ENCODE measurements around the gene CACNA1A. TPM values are rescaled to one million over a fixed set of nuclear protein-coding genes. Genes with fewer than 3 reads are reported as not detected.

The CACNA1A gene
- total and polyA plus RNA-seq, 2 experiments from 2014 or later: 2.0 TPM

- Histone ChIP-seq H3K9me2 (replicated peaks; ENCODE audit: insufficient read depth) (no peaks in the 10 kb centered on the region), H2AFZ (no peak overlapping the region), H4K20me1 (ENCODE audit: insufficient read depth, poor library complexity, severe bottlenecking) (no peaks in the 10 kb centered on the region)
Observed at GRCh38 chr19:13400296-13400695, 106.0 kb downstream of the CACNA1A start.

GRCh38 chr19:13399746-13400145, 106.5 kb downstream of the CACNA1A start:
- no peaks in the 10 kb centered on the region for H3K4me1 ChIP-seq (ENCODE audit: insufficient read depth)
- DNase-seq (ENCODE audit: low spot score): no peak
- H3K4me3 ChIP-seq: no peak overlapping the region
- no peaks in the 10 kb centered on the region for H3K36me3 ChIP-seq (replicated peaks; ENCODE audit: insufficient read depth, low read depth)
- no peaks in the 10 kb centered on the region for H3K9me3 ChIP-seq (ENCODE audit: low read depth)
- TF ChIP-seq EZH2 (IDR thresholded peaks at IDR 0.05; ENCODE audit: borderline replicate concordance): no peak
- TF ChIP-seq EZH2phosphoT487 (IDR thresholded peaks at IDR 0.05; ENCODE audit: low read depth, severe bottlenecking, unreplicated experiment): no peak
- no peak for TF ChIP-seq CTCF (IDR thresholded peaks at IDR 0.05; ENCODE audit: poor library complexity)
- no peak overlapping the region for H3K27ac ChIP-seq
- H3K4me2 ChIP-seq: no peak overlapping the region
- WGBS (ENCODE audit: low lambda C conversion rate, missing lambda C conversion rate): 78% methylated on average over 5 of the region's 5 CpGs
- H3K27me3 ChIP-seq: no peaks in the 10 kb centered on the region
- H2AFZ ChIP-seq: no peak overlapping the region
- H4K20me1 ChIP-seq (ENCODE audit: insufficient read depth, poor library complexity, severe bottlenecking): no peaks in the 10 kb centered on the region
- no peaks in the 10 kb centered on the region for H3K79me2 ChIP-seq
- H3K9me2 ChIP-seq (replicated peaks; ENCODE audit: insufficient read depth): no peaks in the 10 kb centered on the region

More at GRCh38 chr19:13400296-13400695, 106.0 kb downstream of the CACNA1A start:
- no peak overlapping the region for H3K27ac ChIP-seq
- no peaks in the 10 kb centered on the region for H3K27me3 ChIP-seq
- DNase-seq (ENCODE audit: low spot score): no peak
- no peak overlapping the region for H3K4me2 ChIP-seq
- no peaks in the 10 kb centered on the region for H3K36me3 ChIP-seq (replicated peaks; ENCODE audit: insufficient read depth, low read depth)
- no peak for TF ChIP-seq EZH2 (IDR thresholded peaks at IDR 0.05; ENCODE audit: borderline replicate concordance)
- no peak for TF ChIP-seq EZH2phosphoT487 (IDR thresholded peaks at IDR 0.05; ENCODE audit: low read depth, severe bottlenecking, unreplicated experiment)
- no peak for TF ChIP-seq CTCF (IDR thresholded peaks at IDR 0.05; ENCODE audit: poor library complexity)
- no peaks in the 10 kb centered on the region for H3K9me3 ChIP-seq (ENCODE audit: low read depth)
- H3K79me2 ChIP-seq: no peaks in the 10 kb centered on the region
- H3K4me3 ChIP-seq: no peak overlapping the region
- H3K4me1 ChIP-seq (ENCODE audit: insufficient read depth): no peaks in the 10 kb centered on the region

GRCh38 chr19:13398780-13399726, 107.2 kb downstream of the CACNA1A start:
- Histone ChIP-seq H3K9me3 (ENCODE audit: low read depth) (no peaks in the 10 kb centered on the region), H3K79me2 (no peaks in the 10 kb centered on the region), H3K4me1 (ENCODE audit: insufficient read depth) (no peaks in the 10 kb centered on the region), H3K9me2 (replicated peaks; ENCODE audit: insufficient read depth) (no peaks in the 10 kb centered on the region), H3K4me2 (no peak overlapping the region), H4K20me1 (ENCODE audit: insufficient read depth, poor library complexity, severe bottlenecking) (no peaks in the 10 kb centered on the region), H3K36me3 (replicated peaks; ENCODE audit: insufficient read depth, low read depth) (no peaks in the 10 kb centered on the region), H2AFZ (no peak overlapping the region), H3K4me3 (no peak overlapping the region), H3K27ac (no peak overlapping the region), H3K27me3 (peaks cover 2% of the 10 kb centered on the region)
- DNase-seq (ENCODE audit: low spot score): no peak
- no peak for TF ChIP-seq CTCF (IDR thresholded peaks at IDR 0.05; ENCODE audit: poor library complexity)
- 72% methylated on average over 10 of the region's 10 CpGs for WGBS (ENCODE audit: low lambda C conversion rate, missing lambda C conversion rate)
